Activated gamma-delta T cell (primary cell): Measurements from ENCODE around the gene ZDHHC11B.
"Not testable (repeated sequence)": the region's sequence is repeated elsewhere in the genome, so short reads cannot be mapped to it uniquely, and the experiment has no call there.

Experiments used
- DNase-seq: peaks from one replicate; lab custom pipeline; 2025; lab: John Stamatoyannopoulos, UW

Gene ZDHHC11B

DNA sequence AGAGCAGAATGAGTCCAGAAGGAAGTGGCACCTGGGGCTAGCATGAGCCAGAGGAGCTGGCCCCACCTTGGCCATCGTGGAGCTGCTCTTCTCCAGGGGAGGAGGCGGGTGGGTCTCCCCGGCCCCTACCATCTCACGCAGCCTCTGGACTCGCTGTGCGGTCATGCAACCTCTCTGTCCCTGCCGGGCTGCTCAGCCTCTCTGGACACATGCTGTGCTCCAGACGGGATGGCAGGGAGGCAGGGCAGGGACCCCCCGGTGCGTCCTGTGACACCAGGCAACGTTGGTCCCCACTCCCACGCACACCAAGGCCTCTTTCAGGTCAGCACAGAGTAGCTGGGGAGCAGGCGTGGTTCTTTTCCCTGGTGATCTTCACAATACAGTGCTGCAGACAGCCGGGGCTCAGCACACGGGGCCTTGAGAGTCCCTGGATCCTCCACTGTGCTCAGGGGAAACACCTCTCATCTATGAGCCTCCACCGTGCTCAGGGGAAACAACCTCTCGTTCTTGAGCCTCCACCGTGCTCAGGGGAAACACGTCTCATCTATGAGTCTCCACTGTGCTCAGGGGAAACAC is 30.9 kb downstream of the ZDHHC11B start:
- not testable (repeated sequence) for DNase-seq

DNA sequence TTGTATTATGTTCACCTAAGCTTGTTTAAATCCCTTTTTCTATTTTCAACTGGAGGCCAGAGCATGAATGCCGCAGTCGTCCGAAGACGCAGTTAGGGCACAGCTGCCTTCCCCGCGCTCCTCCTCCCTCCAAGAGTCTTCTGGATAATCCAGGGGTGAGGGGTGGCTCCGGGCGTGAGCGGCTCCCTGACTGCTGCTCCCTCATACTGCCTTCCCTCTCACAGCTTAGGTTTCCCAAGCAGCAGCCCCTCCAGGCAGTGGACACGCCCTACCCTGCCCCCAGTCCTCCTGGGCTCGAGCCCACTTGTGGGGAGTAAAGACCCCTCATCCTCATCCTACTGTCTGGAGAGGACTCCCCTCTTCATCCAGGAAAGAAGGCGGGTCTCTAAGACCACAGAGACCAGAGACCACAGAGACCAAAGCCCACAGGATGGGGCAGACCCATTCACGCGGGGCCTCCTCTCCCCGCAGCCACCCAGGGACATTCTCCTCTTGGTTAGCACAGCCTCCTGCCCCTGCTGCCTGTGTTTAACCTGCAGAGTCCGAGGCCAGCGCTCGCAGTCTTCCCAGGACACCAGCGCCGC is 31.9 kb downstream of the ZDHHC11B start:
- not testable (repeated sequence) for DNase-seq

DNA sequence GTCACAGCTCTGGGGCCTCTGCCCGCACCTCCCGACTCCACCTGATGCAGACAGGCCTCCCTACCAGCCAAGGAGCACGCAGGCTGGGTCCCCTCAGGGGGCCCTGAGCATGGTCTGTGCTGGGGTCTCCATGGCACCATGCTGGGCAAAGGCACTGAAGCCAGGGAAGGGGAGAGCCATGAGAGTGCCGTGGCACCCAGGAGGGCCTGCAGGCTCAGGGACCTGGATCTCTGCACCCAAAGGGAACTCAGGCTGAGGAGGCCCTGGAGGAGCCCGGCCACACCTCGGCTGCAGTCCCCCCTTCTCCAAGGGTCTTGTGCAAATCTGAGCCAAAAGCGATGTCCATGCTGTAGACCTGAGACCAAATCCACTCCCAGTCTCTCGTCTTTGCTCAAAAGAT is 32.5 kb downstream of the ZDHHC11B start:
- DNase-seq = not testable (repeated sequence)

DNA sequence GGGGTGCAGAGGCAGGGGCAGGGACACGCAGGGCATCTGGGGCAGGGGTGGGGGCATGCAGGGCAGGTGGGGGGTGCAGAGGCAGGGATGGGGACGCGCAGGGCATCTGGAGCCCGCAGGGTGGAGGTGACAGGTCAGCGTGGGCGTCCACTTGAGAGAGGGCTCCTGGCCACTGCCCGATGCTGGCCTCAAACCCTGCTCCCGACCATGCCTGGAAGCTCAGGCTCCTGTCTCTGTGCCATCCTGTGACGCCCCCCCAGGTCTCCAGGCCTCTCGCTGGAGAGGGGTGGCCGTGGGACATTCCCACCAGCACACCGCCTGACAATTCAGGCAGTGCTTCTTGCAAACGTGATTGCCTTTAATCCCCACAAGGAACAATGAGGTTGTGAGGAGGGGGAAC is 33.0 kb downstream of the ZDHHC11B start:
- no peak for DNase-seq

DNA sequence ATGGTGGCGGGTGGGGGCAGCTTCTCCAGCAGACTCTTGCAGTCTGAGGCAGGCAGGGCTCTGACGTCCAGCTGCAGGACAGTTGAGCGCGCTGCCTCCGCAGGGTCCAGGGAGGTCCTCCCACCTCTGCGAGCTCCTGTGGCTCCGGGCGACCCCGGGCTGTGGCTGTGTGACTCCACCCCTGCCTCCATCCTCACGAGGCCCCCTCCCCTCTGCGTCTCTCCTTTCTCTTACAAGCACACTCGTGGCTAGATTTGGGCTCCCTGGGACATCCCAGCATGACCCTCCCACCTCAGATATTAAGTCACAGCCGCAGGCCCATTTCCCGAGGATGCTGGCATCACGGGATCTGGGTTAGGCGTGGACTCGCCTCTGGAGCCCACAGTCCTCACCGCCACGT is 34.3 kb downstream of the ZDHHC11B start:
- DNase-seq = not testable (repeated sequence)

DNA sequence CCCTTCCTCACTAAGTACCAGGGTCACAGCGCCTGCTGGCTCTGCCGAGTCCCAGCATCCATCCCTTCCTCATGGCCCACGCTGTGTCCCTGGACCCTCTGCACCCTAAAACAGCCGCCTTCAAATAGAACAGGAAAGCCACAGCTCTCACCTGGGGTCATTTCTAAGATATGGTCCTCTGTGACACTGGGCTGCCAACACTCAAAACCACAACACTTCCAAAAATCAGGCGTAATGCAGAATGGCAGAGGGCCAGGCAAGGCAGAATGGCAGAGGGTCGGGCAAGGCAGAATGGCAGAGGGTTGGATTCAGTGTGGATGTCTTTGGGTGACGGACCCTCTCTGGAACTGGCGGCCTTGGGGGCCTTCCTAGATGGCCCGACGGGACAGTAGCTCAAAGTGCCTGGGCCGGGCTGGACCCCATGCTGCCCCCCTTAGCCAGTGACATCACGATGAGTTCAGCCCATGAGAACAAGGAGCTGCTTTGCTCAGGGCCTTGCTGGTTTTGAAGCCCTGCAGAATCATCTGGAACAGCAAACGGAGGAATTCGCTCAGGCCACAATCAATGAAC is 35.3 kb downstream of the ZDHHC11B start:
- DNase-seq = no peak

DNA sequence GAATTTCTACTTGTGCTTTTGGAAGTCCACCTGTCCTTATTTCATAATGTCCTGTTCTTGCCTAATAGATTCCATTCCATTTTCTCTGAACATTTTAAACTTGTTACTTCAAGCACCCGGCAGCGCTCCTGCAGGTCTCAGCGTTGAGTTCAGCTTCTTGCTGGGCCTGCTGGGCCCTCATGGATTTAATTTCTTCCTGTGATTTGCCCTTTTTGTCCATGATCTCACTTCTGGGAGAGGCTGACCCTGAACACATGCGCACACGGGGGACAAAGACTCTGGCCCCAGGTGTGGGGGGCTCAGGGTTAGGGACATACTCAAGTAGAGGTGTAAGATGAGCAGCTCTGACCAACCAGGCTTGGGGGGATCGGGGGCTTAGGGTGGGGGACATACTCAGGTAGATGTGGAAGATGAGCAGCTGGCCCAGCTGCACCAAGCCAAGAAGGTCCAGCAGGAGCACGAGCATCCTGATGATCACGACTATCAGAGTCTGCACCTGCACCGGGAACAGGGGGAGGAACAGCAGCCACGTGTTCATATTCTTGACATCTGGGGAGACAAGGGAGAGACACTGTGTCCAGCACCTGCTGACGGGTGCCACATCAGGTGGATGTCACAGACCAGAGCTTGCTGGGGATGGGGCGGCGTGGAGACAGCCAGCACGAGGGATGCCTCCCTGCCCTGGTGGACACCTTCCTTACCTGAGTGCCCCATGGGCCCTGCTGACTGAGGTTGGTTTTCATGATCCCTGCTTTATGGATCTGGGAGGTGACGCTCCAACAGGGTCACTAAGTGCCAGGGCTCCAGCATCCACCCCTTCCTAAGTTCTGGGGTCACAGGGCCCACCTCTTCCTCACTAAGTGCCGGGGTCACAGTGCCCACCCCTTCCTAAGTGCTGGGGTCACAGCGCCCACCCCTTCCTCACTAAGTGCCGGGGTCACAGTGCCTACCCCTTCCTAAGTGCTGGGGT is 36.2 kb downstream of the ZDHHC11B start:
- not testable (repeated sequence) for DNase-seq

DNA sequence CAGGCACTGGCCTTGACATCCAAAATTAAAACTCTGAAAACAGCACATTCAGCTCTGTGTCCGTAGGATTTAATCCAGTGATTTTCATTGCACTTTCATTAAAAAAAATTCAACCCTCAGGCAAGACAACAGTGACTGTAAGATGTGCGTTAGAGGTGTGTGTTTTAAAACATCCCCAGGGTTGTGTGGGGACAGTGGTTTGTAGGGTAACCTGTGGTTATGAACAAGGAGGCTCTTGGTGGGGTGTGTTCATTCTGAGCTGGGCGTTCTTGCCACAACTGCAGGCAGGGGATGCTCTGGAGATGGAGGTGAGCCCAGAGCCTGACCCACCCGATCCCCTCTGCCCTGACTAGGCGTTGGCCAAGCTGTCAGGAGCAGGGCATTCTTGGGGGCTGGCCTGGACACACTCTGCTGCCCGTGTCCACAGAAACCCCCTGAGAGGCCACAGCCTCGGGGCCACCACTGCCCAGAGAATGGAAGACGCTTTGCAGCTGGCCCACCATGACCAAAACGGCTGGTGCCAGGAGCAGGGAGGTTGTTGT is 37.2 kb downstream of the ZDHHC11B start:
- DNase-seq = not testable (repeated sequence)

DNA sequence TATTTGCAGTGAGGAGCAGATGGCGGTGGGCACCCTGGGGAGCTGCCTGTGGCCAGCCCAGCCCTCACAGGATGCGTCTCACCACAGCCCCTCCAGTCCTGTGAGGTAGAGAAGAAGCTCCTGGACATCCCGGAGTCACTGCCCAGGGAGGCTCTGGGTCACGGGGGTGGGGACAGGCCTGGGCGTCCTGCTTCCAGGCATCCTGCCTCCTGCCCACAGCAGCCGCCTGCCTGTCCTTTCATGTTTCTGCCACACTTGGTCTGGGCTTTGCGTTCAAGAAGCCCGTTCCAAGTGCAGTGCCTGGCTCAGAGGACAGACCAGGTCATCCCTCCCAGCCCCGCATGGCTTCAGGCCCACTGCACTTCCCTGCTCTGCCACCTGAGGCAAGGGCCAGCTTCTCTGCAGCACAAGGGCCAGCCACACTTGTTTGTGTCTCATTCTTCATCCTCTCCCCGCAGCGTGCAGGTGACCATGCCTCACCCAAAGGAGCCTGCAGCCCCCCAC is 38.2 kb downstream of the ZDHHC11B start:
- no peak for DNase-seq

DNA sequence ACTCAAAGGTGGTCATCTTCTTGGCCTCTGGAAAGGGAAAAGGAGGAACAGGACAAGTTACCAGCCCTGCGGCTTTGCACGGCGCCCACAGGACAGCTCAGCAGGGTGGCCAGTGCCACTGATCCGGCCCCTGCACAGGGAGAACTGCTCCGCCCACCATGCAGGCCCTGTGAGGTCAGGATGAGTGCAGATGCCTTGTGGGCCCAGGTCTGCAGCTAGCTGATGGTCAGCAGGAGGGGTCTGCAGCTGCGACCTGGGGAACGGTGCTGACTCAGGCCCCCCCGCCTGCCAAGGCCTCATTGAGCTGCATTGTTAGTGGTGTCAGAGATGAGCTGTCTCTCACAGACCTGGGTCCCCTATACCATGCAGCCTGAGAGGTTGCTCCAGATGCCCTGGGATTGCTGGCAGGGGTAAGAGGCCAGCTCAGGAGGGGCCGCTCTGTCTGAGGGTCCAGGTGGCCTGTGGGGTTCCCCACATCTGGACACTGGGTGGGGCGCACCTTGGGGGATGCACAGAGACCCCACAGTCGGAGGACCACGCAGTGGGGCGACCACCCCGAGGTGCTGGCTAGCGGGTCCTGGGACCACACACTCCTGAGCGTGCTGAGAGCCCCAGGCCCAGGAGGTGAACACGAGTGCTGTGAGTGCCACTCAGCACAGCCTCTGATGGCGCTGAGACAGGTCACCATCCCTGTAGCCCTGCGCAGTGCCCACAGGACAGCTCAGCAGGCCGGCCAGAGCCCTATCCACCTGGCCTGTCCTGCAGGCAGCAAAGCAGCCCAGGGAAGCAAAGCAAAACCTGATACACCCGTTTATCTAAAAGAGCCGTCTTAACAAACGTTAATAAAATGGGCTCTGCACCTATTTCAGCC is 39.0 kb downstream of the ZDHHC11B start:
- not testable (repeated sequence) for DNase-seq

DNA sequence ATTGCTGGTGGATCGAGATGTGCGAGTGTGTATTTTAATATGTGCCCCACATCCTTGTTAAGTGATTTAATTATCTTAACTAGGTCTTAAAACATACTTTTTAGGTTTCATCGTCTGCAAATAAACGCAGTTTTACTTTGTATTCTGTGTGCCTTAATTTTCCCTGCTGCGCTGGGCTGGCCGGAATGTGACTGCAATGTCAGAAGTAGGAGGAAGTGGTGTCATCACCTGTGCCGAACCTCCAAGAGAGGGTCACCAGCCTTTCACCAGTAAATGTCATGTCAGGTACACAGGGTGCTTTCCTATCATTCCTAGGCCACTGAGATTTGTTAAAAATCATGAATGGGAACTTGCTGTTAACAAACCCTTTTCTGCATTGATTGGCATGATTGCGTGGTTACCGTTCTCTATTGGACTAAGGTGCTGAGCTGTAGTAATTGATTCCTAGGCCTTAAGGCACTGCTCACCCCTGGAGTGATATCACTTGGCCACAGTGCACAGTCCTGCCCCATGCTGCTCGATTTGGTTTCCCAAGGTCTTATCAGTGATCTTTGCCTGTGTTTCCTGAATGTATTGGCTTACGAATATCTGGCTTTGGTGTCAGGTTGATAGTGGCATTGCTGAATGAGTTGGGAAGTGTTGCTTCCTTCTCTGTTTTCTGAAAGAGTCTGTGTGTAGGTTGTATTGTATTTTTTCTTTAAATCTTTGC is 40.7 kb downstream of the ZDHHC11B start:
- not testable (repeated sequence) for DNase-seq

DNA sequence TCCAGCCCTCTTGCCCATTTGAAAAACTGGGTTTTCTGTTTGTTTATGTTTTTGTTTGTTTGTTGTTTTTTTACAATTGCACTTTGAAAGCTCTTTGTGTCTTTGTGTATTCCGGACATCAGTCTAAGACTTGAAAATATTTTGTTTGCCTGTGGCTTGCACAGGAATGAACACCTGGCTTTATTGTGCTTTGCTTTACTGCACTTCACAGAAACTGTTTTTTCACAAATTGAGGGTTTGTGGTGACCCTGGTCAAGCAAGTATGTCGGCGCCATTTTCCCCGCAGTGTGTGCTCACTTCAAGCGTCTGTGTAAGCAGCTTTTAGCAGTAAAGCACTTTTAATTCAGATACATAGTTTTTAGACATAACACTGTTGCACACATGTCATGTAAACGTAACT is 42.3 kb downstream of the ZDHHC11B start:
- DNase-seq = not testable (repeated sequence)

DNA sequence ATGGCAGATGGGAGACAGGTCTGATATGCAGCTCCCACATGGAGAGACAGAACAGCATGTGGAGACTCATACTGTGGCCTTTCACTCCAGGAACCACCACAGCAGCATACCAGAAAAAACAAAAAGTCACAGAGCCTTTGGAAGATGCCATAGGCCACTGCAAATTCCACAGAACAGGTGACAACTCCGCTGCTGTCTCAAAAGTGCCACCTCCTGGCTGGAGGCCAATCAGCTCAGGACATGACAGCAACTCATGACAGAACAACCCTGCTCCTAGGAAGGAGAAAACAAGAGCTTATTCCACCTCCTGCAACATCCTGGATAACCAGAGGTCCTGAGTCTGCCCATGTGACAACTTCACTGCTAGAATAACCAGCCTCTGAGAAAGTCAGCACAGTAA is 50.4 kb downstream of the ZDHHC11B start:
- DNase-seq = not testable (repeated sequence)

DNA sequence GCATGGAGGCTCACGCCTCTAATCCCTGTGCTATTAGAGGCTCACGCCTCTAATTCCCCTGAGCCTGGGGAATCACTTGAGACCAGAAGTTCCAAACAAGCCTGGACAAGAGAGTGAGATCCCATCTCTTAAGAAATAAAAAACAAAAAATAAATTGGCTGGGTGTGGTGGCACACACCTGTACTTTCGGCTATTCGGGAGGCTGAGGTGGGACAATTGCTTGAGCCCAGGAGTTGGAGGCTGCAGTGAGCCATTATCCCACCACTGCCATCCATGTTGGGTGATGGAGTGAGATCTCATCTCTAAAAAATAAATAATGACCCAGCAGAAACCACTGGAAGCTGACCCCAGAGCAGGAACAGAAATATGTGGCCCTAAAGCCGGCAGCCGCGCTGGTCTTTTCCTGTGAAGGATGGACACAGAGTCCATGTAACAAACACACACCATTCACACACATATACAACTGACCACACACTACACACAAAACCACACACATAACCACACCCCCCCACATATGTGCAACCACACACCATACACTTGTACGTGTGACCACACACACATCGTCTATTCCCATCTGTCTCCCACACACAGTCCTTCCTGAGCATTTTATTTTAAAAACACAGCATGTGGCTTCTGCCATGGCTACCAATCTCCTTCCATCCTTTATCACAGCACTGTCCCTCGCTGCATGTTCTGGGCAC is 51.6 kb downstream of the ZDHHC11B start:
- not testable (repeated sequence) for DNase-seq

DNA sequence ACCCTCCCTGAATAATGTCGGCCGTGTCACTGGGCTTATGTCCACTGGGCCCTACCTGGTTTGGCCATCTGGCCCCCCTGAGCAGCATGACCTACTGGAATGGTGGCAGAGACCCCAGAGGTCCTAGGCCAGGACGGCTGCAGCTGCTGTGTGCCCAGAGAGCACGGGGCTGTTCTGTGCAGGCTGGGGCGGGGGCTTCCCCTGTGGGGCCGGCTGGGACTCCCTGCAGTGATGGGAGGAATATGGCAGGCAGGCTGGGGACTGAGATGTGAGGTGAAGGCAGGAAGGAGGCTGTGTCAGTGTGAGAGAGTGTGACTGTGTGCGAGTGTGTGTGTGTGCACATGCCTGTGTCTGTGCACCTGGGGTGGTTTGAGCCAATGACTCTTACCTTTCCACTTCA is 55.3 kb downstream of the ZDHHC11B start:
- not testable (repeated sequence) for DNase-seq

DNA sequence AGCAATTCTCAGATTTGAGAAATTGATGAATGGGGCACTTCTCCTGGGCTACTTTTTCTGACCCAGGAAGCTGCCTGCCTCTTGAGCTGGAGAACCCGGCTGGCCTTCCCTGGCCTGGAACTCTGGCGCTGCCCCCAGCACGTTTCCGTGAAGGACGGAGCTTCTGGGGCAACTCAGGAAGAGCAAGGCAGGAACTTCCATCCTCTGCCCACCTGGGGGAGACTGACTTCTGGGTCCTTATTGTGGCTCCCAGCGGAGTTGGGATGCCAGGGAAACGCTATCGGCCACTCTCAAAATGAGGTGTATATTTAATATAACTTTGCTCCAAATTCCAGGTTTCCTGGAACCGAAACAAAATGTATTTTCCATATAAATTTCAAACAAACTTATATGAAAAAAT is 57.4 kb downstream of the ZDHHC11B start:
- DNase-seq = not testable (repeated sequence)

DNA sequence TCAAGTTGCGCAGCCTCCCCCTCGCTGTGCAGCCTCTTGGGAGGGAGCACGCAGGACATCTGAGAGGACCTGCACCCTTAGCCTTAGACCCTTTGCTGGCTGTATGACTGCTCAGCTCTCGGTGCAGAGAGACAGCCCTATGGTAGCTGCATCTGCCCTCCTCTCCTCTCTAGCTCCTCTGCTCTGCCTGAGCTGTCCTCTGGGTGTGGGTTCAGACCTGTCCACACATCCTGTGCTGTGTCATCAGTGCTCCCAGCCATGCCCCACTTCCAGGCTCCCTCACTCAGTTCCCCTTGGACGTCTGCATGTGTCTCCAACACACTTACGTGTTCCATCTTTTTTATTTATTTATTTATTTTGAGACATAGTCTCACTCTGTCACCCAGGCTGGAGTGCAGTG is 60.7 kb downstream of the ZDHHC11B start:
- not testable (repeated sequence) for DNase-seq

DNA sequence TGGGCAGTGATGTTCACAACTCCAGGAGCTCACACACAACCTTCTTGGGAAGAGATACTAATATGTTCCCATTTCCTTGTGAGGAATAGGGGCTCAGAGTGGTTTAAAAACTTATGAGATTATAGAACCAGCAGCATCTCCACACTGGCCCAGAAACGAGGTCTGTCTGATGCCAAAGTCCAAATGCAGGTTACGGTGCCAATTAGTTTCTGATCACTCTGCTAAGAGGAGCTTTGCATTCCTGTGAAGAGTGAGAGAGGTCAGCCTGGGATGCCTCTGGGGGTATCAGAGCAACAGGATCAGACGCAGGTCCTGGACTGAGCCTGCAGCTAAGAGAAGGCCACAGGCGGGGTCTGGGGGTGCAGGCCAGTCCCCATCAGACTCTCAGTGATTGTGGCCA is 61.2 kb downstream of the ZDHHC11B start:
- DNase-seq = not testable (repeated sequence)

DNA sequence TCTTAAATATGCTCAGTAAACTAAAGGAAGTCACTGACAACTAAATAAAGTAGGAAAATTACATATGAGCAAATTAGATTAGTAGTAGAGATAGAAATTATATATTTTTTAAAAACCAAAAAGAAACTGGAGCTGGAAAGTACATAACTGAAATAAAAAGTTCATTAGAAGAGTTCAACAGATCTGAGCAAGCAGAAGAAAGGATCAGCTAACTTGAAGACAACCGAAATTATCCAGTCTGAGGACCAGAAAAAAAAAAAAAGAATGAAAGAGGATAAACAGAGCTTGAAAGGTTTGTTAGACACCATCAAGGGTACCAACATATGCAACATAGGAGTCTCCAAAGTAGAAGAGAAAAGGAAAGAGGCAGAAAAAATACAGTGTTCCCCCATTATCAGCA is 65.2 kb downstream of the ZDHHC11B start:
- not testable (repeated sequence) for DNase-seq

DNA sequence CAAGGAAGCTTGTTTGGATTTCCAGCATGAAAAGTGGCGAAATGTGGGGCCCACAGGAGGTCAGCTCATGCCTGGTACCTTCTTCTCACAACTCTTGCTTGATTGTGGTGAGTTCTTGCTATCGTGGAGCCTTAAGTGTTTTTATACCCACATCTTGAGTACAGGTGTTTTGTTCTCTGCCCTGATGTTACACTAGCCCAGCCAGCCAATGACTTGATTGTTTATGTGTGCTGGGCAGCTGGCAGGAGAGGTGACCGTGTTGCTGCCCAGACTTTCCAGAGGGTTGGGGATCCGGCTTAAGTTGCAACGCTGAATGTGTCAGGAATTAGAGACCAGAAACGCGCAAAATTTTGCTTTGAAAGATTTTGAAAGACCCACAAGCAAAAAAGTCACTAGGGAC is 67.4 kb downstream of the ZDHHC11B start:
- DNase-seq = no peak
